RCC 7860 (cell line): ENCODE data around the gene URGCP.
A peak's percentile ranks its signal among the peaks of the same experiment; 100 is the strongest.

ENCODE experiments used
- DNase-seq: peaks from one replicate; pipeline ENCODE4 v3.0.0-alpha.2; 2015; ENCODE audit warnings: low spot score
- FAIRE-seq: peaks from 2 replicates; lab custom pipeline; 2012; peaks lifted over from hg19 to GRCh38; lab: Jason Lieb, UNC

The URGCP gene

GRCh38 chr7:43876241-43876640 is 30.2 kb downstream of the URGCP start:
- FAIRE-seq (no peak), DNase-seq (no peak)

DNA sequence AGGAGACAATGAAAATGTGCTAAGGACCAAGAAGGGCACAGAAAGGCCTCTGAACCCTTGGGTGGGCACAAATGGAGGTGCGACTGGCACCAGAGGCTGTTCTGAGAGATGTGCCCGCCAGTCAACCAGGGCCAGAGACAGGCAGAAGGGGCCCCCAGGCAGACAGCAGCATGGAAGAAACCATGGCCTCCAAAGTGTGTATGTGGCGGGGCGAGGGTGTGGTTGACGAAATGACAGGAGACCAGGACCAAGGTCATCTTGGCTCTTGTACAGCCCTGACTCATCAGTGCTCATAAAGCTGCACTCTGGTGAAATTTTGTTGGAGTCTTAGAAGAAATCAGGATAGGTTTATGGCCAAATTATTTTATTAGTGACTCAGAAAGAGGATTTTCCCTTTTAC is 33.1 kb downstream of the URGCP start:
- DNase-seq: peak; percentile 62
- FAIRE-seq: peak; percentile 79

GRCh38 chr7:43872406-43873110 is 33.8 kb downstream of the URGCP start:
- peak; percentile 77 for DNase-seq
- peak; percentile 86 for FAIRE-seq

DNA sequence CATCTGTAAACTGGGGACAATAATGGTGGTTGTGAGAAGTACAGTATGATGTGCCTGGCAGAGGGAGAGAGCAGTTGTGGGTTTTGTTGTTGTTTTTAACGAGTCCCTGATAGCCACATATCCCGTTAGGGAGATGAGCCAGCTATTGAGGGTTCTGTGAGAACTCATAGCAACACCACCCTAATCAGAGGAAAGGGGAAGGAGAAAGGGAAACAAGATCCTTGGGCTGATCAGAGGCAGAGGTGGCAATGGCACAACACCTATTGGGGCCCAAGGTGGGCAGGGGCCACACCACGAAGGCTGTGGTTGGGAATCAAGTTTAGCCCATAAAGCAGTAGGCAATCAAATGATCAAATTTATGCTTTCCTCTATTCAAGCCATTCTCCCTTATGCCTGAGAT is 35.3 kb downstream of the URGCP start:
- FAIRE-seq (no peak), DNase-seq (no peak)

DNA sequence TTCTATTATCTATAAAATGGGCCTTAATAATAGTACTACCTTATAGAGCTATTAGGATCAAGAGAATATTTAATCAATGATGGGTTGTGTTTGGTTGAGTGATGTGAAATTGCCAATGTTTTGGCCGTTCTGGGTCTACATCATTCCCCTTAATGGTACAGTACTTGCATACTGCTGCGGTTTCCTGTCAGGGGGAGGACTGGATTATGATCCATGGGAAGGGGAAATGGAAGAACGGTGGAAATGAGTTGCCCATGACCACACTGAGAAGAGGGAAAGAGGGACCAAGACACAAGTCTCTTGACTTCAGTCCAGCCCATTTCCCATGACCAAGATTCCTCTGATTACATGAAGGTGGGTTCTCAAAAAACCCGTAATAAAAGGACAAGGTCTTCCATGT is 36.1 kb downstream of the URGCP start:
- FAIRE-seq (no peak), DNase-seq (peak; percentile 60)

DNA sequence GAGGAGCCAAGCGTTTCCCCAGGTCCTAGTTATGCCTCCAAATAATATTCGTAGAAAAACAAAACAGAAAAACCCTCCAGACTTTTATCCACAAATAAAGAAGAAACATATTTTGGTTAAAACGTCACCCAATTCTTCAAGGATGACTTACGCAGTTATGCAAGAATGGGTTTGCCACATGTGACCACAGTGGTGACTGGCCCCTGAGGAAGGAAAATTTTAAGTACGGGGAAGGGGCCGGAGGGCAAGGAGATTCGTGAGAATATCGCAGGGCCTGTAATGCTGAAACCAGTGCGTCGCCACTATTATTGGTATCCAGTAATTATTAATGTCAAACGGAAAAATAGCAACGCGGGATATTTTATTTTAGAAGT is 36.5 kb downstream of the URGCP start:
- DNase-seq (peak; percentile 85), FAIRE-seq (peak; percentile 90)

DNA sequence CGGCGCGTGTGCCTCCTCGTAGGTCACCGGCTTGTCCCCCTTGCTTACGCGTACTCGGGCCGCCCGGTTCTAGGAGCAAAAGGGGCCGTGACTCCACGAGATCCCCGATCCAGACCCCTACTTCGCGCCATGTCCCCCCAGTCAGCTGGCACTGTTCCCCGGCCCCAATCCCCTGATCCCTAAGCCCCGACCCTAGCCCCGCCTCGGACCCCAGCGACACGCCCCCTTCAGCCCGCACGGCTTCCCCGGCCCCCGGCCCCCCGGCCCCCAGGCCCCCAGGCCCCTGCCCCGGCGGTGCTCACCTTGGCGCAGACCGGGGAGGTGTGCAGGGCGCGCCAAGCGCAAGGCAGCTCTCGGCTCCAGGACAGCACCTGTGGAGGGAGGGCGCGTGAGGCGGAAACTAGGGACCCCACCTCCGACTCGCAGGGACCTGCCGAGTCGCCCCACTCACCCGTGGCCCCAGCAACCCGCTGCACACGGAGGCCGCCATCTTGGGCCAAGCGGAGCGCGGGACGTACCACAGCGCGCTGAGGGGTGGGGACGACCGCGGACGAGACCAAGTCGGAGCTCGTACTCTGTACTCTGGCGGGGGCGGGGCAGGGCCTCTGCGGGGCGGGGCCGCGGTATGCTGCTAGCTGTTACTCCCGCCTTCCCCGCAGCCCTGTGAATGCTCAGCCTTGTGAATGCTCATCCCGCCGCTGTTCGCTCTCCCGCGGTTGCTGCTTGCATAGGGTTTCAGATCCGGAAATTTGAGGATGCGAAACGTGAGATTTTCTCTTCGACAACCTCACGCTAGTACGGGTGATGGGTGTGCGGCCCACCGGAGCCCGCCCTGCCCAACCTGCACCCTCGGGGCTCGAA is 37.2 kb downstream of the URGCP start, which contains the start of gene MRPS24:
MRPS24 (minus strand) TSS at position 512 of the 861 bp plus-strand sequence; CDS start at position 490, 22 bp downstream.
- FAIRE-seq (peak; percentile 69), DNase-seq (peak; percentile 95)

DNA sequence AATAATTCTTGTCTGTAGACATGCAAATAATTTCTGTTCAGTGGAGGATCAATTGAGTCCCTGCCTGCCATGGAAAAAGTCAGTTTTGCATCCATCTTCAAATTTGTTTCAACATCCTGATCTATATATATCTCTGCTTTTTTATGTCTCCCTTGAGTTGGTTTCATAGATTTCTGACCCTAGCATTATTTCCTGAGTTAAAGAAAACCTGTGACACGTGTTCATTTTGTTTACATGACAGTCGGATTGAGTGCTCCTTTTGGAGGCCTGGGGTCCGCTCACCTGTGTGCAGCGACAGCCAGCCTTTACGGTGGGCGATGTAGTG is 37.8 kb downstream of the URGCP start:
- DNase-seq: no peak
- no peak for FAIRE-seq

- FAIRE-seq (no peak), DNase-seq (no peak)
Measured at GRCh38 chr7:43868181-43868580, 38.2 kb downstream of the URGCP start.

- DNase-seq (no peak), FAIRE-seq (no peak)
Measured at GRCh38 chr7:43865277-43865676, 41.1 kb downstream of the URGCP start.

- FAIRE-seq (no peak), DNase-seq (no peak)
Measured at GRCh38 chr7:43864126-43864525, 42.3 kb downstream of the URGCP start.

DNA sequence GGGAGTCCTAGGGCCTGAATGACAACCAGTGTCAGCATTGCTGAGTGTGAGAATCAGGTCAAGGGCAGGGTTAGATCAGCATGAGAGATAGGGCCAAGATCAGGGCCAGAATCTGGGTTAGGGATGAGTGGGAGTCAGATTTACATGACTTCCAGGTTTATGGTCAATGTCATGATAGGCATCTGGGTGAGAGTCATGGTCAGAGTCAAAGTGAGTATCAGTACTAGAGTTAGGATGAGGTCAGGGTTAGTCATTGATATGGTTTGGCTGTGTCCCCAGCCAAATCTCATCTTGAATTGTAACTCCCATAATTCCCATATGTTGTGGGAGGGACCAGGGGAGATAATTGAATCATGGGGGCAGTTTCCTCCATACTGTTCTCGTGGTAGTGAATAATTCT is 49.4 kb downstream of the URGCP start:
- peak; percentile 72 for FAIRE-seq
- peak; percentile 72 for DNase-seq

DNA sequence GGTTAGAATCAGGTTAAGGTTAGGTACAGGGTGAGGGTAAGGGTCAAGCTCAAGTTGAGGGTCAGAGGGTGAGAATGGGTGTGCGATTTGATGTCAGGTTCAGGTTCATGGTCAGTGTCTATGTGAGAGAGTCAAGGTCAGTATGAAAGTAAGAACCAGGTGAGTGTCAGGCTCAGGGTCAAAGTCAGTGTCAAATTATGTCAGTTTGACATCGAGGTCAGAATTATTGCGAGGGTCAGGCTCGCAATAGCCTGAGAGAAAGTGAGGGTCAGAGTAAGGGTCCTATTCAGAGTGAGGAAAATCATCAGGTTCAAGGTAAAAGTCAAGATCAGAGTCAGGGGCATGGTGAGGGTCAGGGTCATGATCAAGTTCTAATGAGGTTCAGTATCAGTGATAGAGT is 50.1 kb downstream of the URGCP start:
- DNase-seq: no peak
- FAIRE-seq: no peak

- FAIRE-seq (no peak), DNase-seq (no peak)
Measured at GRCh38 chr7:43855176-43855575, 51.2 kb downstream of the URGCP start.

GRCh38 chr7:43851805-43852204 is 54.6 kb downstream of the URGCP start:
- no peak for FAIRE-seq

GRCh38 chr7:43850348-43851116 is 55.9 kb downstream of the URGCP start:
- FAIRE-seq: no peak

More at GRCh38 chr7:43851805-43852204, 54.6 kb downstream of the URGCP start:
- DNase-seq: no peak

GRCh38 chr7:43849047-43849446 is 57.3 kb downstream of the URGCP start:
- FAIRE-seq: no peak
- DNase-seq: no peak

More at GRCh38 chr7:43850348-43851116, 55.9 kb downstream of the URGCP start:
- no peak for DNase-seq

DNA sequence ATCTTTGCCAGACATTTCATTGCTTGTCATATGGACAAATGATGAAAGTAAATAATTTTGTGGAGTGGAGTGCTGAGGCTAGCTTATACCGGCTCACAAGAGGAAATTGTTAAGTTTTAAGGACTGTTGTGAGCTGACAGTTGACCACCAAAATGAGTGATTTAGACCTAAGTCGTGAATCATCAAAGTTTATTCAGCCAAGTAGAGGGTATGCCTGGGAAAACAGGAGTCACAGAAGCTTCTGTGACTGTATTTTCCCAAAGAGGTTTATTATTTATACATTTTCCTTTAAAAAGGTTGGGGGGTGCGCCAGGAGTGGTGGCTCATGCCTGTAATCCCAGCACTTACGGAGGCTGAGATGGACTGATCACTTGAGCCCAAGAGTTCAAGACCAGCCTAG is 58.9 kb downstream of the URGCP start:
- DNase-seq (peak; percentile 69), FAIRE-seq (no peak)

GRCh38 chr7:43844662-43845061 is 61.7 kb downstream of the URGCP start:
- DNase-seq (no peak), FAIRE-seq (no peak)

GRCh38 chr7:43844257-43844656 is 62.1 kb downstream of the URGCP start:
- FAIRE-seq (no peak), DNase-seq (peak; percentile 61)

- FAIRE-seq: no peak
- no peak for DNase-seq
Measured at GRCh38 chr7:43843296-43843695, 63.1 kb downstream of the URGCP start.
